IMR-90 (cell line): ENCODE data around the gene PPP1R12C. TPM values are rescaled to one million over a fixed set of nuclear protein-coding genes. Genes with fewer than 3 reads are reported as not detected.

Experiments used
- ATAC-seq: fragments of 200-7000 bp; cut with Tn5 transposase; 2 replicates; pipeline ENCODE4 v1.9.1; 2020; ENCODE audit warnings: low read depth, mild to moderate bottlenecking, moderate library complexity
- BruUV-seq: library from RNA; stranded (reverse); fragments of 400-500 nt; replicated peaks from 2 replicates; lab custom pipeline; 2021; lab: Mats Ljungman, UMichigan
- CTCF ChIA-PET: fragments of 300-600 bp; formaldehyde crosslinking; extraction: SDS; loops from one replicate; lab custom pipeline; 2021; ENCODE audit warnings: antibody characterized with exemption; lab: Yijun Ruan, JAX
- POLR2A ChIA-PET: fragments of 300-600 bp; sonication (Branson Sonifier 250); formaldehyde crosslinking; loops from one replicate; lab custom pipeline; 2022; ENCODE audit warnings: antibody characterized with exemption; ENCODE audit not compliant: unreplicated experiment; lab: Charles Lee
- DNase-seq: peaks from one replicate; pipeline ENCODE4 v3.0.0; 2013
- H2AFZ ChIP-seq: replicated peaks from 2 replicates; pipeline ENCODE3; 2013; ENCODE audit warnings: low read length, mild to moderate bottlenecking; ENCODE audit not compliant: poor library complexity
- H2AK5ac ChIP-seq: 2 replicates; pipeline ENCODE4 v1.6.1; 2013; ENCODE audit warnings: low read depth, low read length, inconsistent platforms
- H2AK9ac ChIP-seq: replicated peaks from 2 replicates; pipeline ENCODE3; 2013; ENCODE audit warnings: mild to moderate bottlenecking, low read depth, low read length, moderate library complexity; ENCODE audit not compliant: poor library complexity
- H2BK120ac ChIP-seq: 2 replicates; pipeline ENCODE4 v1.6.1; 2013; ENCODE audit warnings: low read depth, low read length, inconsistent platforms
- H2BK15ac ChIP-seq: 3 replicates; pipeline ENCODE4 v1.6.1; 2013; ENCODE audit warnings: low read depth, low read length, inconsistent platforms
- H2BK20ac ChIP-seq: 2 replicates; pipeline ENCODE4 v1.6.1; 2013; ENCODE audit warnings: low read depth, mild to moderate bottlenecking, inconsistent platforms, low read length, moderate library complexity
- H2BK5ac ChIP-seq: 2 replicates; pipeline ENCODE4 v1.6.1; 2013; ENCODE audit warnings: mild to moderate bottlenecking, low read depth, low read length, inconsistent platforms; ENCODE audit not compliant: poor library complexity, severe bottlenecking
- H3K14ac ChIP-seq: replicated peaks from 2 replicates; pipeline ENCODE4 v1.6.1; 2013; ENCODE audit warnings: low read depth, low read length, inconsistent platforms
- H3K18ac ChIP-seq: 2 replicates; pipeline ENCODE4 v1.6.1; 2013; ENCODE audit warnings: low read depth, low read length, control low read depth
- H3K23ac ChIP-seq: 2 replicates; pipeline ENCODE4 v1.6.1; 2013; ENCODE audit warnings: low read depth, low read length, inconsistent platforms
- H3K27ac ChIP-seq: 2 replicates; pipeline ENCODE4 v1.5.1; 2013; ENCODE audit warnings: mild to moderate bottlenecking, control low read depth, low read length; ENCODE audit not compliant: insufficient read depth
- H3K27me3 ChIP-seq: 2 replicates; pipeline ENCODE4 v1.6.1; 2013; ENCODE audit warnings: low read length; ENCODE audit not compliant: control insufficient read depth, insufficient read depth
- H3K36me3 ChIP-seq: 2 replicates; pipeline ENCODE4 v1.6.1; 2013; ENCODE audit warnings: low read length, mixed read lengths; ENCODE audit not compliant: control insufficient read depth, insufficient read depth
- H3K4ac ChIP-seq: 2 replicates; pipeline ENCODE4 v1.6.1; 2013; ENCODE audit warnings: low read depth, low read length, inconsistent platforms
- H3K4me1 ChIP-seq: 2 replicates; pipeline ENCODE4 v1.6.1; 2013; ENCODE audit warnings: low read length, mixed read lengths; ENCODE audit not compliant: control insufficient read depth, insufficient read depth
- H3K4me2 ChIP-seq: 2 replicates; pipeline ENCODE4 v1.6.1; 2013; ENCODE audit warnings: low read depth, mild to moderate bottlenecking, control low read depth, low read length, moderate library complexity
- H3K4me3 ChIP-seq: 2 replicates; pipeline ENCODE4 v1.5.1; 2013; ENCODE audit warnings: low read depth, mild to moderate bottlenecking, control low read depth, low read length, moderate library complexity; ENCODE audit not compliant: insufficient read depth
- H3K56ac ChIP-seq: 2 replicates; pipeline ENCODE4 v1.6.1; 2013; ENCODE audit warnings: low read length, inconsistent platforms; ENCODE audit not compliant: insufficient read depth; ENCODE audit errors: extremely low read depth
- H3K79me1 ChIP-seq, 2 experiments: 2 replicates each; pipeline ENCODE4 v1.6.1; 2013; ENCODE audit warnings: low read length in 2 of 2, inconsistent platforms in 1 of 2, low read depth in 1 of 2
- H3K9ac ChIP-seq: 2 replicates; pipeline ENCODE4 v1.6.1; 2013; ENCODE audit warnings: low read depth, low read length, control low read depth
- H3K9me1 ChIP-seq: 2 replicates; pipeline ENCODE4 v1.6.1; 2013; ENCODE audit warnings: low read length, inconsistent platforms; ENCODE audit not compliant: insufficient read depth
- H3K9me3 ChIP-seq: 2 replicates; pipeline ENCODE4 v1.6.1; 2013; ENCODE audit warnings: low read length; ENCODE audit not compliant: control insufficient read depth, insufficient read depth
- H4K20me1 ChIP-seq: 2 replicates; pipeline ENCODE4 v1.6.1; 2013; ENCODE audit warnings: low read length, inconsistent platforms; ENCODE audit not compliant: insufficient read depth
- H4K5ac ChIP-seq: 2 replicates; pipeline ENCODE4 v1.6.1; 2013; ENCODE audit warnings: mild to moderate bottlenecking, low read depth, low read length, control low read depth
- H4K8ac ChIP-seq, 2 experiments: 2 replicates each; pipeline ENCODE4 v1.6.1; 2013; ENCODE audit warnings: low read depth in 2 of 2, low read length in 2 of 2, control low read depth in 1 of 2, inconsistent platforms in 1 of 2
- H4K91ac ChIP-seq: 2 replicates; pipeline ENCODE4 v1.6.1; 2013; ENCODE audit warnings: low read depth, low read length, inconsistent platforms; ENCODE audit not compliant: insufficient read depth
- CHD1 ChIP-seq: IDR thresholded peaks from 2 replicates; pipeline ENCODE4 v1.6.1; 2012; ENCODE audit warnings: low read depth, low read length, improper control_type of control experiment
- MAFK ChIP-seq: IDR thresholded peaks from 2 replicates; pipeline ENCODE4 v1.6.1; 2012; ENCODE audit warnings: low read depth, low read length, improper control_type of control experiment
- NFE2L2 ChIP-seq: fragments of 150-350 bp; IDR thresholded peaks from 2 replicates; pipeline ENCODE4 v1.6.1; 2016; ENCODE audit warnings: low read depth, mild to moderate bottlenecking, low read length
- POLR2A ChIP-seq: IDR thresholded peaks from 2 replicates; pipeline ENCODE4 v1.6.1; 2012; ENCODE audit warnings: mild to moderate bottlenecking, low read depth, low read length
- RAD21 ChIP-seq: IDR thresholded peaks from 2 replicates; pipeline ENCODE4 v1.6.1; 2012; ENCODE audit warnings: low read length, improper control_type of control experiment
- WGBS, 2 experiments: methylation state at CpG; one replicate each; pipeline versions ENCODE4 v1.1.5 to v1.1.7; 2013; ENCODE audit warnings: missing lambda C conversion rate in 2 of 2; ENCODE audit not compliant: insufficient read length in 1 of 2; ENCODE audit errors: extremely low coverage in 2 of 2; 5-methylcytosine and 5-hydroxymethylcytosine counted together
- dilution Hi-C: fragments of 300-500 bp; cut with HindIII; formaldehyde crosslinking; loops from one replicate; pipeline ENCODE4 v1.14.3; 2018; ENCODE audit warnings: low sequenced_read_pairs; ENCODE audit not compliant: unreplicated experiment
- in situ Hi-C: fragments of 300-500 bp; cut with MboI; formaldehyde crosslinking; loops from 3 replicates; pipeline ENCODE4 v1.14.3; 2019; ENCODE audit warnings: low sequenced_read_pairs, inconsistent platforms, mixed read lengths
- intact Hi-C: fragments of 100-400 bp; cut with micrococcal nuclease; formaldehyde crosslinking; loops from 2 replicates; pipeline ENCODE4 v1.10.0; 2022
- polyA plus RNA-seq, 3 experiments: library from polyadenylated mRNA; depleted of rRNA; stranded (reverse); fragments of >200 nt; gene quantifications; 2 replicates each; pipeline ENCODE4 v1.2.3, GENCODE V29; 2012; ENCODE audit warnings: low replicate concordance in 1 of 3
- total RNA-seq: library from RNA; depleted of rRNA; stranded (reverse); fragments of >200 nt; gene quantifications from 2 replicates; pipeline ENCODE4 v1.2.3, GENCODE V29; 2012

PPP1R12C gene
- total and polyA plus RNA-seq, 2 of the 4 experiments (the other 2 are of a cell fraction), result 21.5 to 81.4 TPM

- CTCF ChIA-PET, result interaction anchor here (0.7 kb wide), 1 partner anchor 24 kb away, joined by 4 read pairs; no protein-coding TSS in a partner anchor
- H3K14ac ChIP-seq, result no peak overlapping the region
- dilution Hi-C loops, result no loop called here
- H2AK9ac ChIP-seq, result no peak overlapping the region
- H4K20me1 ChIP-seq, result no peaks in the 10 kb centered on the region
- in situ Hi-C loops, result no loop called here
- no peak overlapping the region for H3K56ac ChIP-seq
- intact Hi-C loops, result no loop called here
- DNase-seq (no peak), ATAC-seq (no peak)
- H3K4me2 ChIP-seq, result no peak overlapping the region
- no peaks in the 10 kb centered on the region for H3K9me1 ChIP-seq
- H4K5ac ChIP-seq, result no peak overlapping the region
- H3K36me3 ChIP-seq, result no peaks in the 10 kb centered on the region
- H3K9me3 ChIP-seq, result peaks cover 3% of the 10 kb centered on the region
- H3K18ac ChIP-seq, result no peak overlapping the region
- no peak overlapping the region for H4K8ac ChIP-seq
- H3K4me3 ChIP-seq, result no peak overlapping the region
- H3K4ac ChIP-seq, result no peak overlapping the region
- H3K27me3 ChIP-seq, result peaks cover 32% of the 10 kb centered on the region
- H2AFZ ChIP-seq, result peak overlapping the region; percentile 51
- H2AK5ac ChIP-seq, result no peak overlapping the region
- H3K27ac ChIP-seq, result no peak overlapping the region
- no peak overlapping the region for H3K23ac ChIP-seq
- H2BK5ac ChIP-seq, result no peak overlapping the region
- H3K9ac ChIP-seq, result no peak overlapping the region
- no peak overlapping the region for H2BK120ac ChIP-seq
- TF ChIP-seq RAD21 (no peak), MAFK (no peak), CHD1 (no peak), POLR2A (no peak), NFE2L2 (no peak)
- H2BK20ac ChIP-seq, result no peak overlapping the region
- no TSS peak for BruUV-seq
- no peak overlapping the region for H4K91ac ChIP-seq
- no peaks in the 10 kb centered on the region for H3K79me1 ChIP-seq
- H3K4me1 ChIP-seq, result peaks cover 5% of the 10 kb centered on the region; the same call in 1 of the 2 replicates
- H2BK15ac ChIP-seq, result no peak overlapping the region
- POLR2A ChIA-PET, result no interaction called here
- WGBS, 2 experiments, result 80% methylated on average over 1 of the region's 10 CpGs; no CpG with 5 or more reads in 1 of the 2 experiments
These were observed 46.8 kb downstream of the PPP1R12C start for GRCh38 chr19:55070466-55071128.
